GM21381 (cell line): ENCODE data around the gene SHOC2.
A peak's percentile ranks its signal among the peaks of the same experiment; 100 is the strongest.

Experiments
- ATAC-seq: cut with Tn5 transposase; IDR thresholded peaks from one replicate; pipeline ENCODE4 v1.9.1; 2021; ENCODE audit warnings: mild to moderate bottlenecking, moderate library complexity; ENCODE audit not compliant: unreplicated experiment

The SHOC2 gene

DNA sequence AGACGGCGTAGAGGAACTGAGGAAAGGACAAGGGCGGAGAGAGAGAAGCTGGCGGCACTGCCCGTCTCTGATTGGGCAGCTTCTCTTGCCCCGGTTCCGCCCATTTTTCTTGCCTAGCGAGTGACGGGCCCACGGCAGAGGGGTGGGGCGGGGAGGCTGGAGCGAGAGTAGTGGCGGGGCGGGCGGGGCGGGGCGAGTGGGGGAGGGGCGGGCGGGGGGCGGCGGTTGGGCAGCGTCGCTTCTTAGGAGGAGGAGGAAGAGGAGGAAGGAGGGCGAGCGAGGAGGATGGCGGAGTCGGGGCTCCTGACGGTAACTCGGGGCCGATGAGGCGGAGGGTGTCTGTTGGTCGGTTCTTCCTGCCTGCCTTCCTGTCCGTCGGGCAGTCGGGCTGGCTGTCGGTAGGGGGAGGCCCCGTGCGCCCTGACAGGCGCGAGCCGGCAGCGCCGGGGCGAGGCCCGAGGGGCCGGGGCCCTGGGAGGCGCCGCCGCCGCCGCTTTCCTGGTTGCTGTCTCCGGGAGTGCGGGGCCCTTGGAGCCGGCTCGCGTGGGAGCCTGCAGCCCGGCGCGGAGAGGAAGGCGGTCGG is at the start of gene SHOC2:
TSS of gene SHOC2 (plus strand) at position 256 of the 583 bp plus-strand sequence. CDS start 44,755 bp downstream, outside the sequence.
- peak; percentile 9 for ATAC-seq

DNA sequence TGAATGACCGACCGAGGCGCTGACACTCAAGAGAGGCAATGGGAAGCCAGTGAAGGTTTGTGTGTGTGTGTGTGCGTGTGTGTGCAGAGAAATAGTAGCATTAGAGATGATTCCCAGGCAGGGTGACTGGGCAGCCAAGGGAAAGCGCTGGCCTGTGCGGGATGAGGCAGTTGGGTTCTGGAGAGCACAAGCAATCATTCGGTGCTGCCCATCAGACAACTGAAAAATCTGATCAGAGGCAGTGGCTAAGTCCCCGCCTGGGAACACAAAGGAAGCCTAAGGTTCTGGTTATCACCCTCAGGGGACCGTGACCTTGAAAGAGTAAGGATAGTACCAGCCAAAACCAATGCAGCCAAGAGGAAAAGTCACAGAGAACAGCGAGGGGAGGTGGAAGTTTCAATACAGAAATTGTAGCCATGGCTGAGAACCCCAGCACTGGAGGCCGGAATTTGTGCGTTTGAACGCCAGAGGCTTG is 48.5 kb upstream of the SHOC2 start:
- ATAC-seq: no peak

DNA sequence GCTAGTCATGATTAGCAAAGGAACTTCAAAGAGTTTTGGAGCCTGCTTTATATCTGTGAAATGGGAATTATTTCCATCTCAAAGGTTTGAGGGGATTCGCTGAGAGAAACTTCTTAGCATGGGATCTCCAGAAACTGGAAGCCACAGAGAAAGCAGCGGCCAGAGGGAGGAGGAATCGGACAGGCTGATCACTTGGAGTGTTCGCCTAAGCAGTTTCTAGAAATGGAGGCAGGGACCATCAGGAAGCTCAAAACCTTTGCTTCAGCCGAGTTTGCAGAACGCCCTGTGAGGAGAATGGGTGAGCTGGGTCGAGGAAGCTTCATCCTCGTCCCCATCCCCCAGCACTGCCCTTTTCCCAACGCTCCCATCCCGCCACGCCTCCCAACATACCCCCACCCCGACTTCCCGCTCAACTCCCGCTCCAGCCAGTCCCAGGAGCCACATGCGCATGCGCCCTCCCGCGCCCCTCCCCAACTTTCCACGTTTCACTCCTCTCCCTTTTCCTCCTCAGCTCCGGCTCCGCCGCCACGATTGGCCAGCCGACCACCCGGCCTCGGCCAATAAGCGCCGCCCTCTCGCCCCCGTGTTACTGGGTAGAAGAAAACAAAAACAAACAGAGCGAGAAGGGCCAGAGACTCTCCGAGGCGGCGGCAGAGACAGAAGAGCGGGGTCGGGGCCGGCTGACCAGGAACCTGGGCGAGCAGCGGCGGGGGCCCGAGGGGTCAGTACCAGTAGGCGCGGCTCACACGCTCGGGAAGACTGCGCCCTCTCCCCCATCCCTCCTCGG is 47.9 kb upstream of the SHOC2 start, which contains the start of gene PDCD4:
TSS of gene PDCD4 (plus strand) at position 631 of the 787 bp plus-strand sequence. CDS start 4,100 bp downstream, outside the sequence.
- peak; percentile 72 for ATAC-seq

DNA sequence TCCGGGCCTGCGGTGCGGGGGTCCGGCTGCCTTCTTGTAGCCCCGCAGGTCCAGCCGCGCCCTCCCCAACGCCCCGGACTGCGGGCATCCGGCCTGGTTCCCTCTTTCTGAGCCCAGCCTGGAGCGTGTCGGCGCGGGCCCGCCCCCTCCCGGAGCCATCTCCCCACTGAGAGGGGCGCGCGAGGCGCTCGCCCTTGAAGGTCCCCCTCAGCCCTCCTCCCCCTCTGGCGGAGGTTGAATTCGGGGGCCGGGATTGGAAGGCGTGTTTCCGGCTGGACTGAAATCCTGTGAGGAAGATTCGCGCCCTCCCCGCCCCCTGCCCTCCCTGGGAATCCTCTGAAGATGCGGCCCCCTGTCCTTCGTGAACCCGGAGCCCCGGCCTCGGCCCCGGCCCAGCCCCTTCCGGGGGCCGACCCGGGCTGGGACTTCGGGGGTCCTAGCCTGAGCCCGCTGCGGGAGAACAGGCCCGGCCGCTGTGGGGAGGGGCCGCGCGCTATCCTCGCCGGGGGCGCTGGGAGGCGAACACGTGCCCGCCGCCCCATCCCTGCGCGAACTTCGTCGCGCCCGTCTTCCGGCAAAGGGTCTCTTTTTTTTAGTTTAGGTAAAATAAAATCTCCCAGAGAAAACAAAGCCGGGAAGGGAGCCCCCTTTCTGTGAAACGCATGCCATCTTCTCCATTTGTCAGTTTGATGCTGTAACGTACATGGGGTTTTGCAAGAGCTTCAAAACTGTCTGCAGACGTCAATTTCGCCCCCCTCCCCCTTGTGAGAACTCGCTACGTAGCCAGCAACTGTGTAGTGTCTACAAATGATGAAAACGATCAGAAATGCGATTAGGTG is 47.0 kb upstream of the SHOC2 start:
- peak; percentile 37 for ATAC-seq

DNA sequence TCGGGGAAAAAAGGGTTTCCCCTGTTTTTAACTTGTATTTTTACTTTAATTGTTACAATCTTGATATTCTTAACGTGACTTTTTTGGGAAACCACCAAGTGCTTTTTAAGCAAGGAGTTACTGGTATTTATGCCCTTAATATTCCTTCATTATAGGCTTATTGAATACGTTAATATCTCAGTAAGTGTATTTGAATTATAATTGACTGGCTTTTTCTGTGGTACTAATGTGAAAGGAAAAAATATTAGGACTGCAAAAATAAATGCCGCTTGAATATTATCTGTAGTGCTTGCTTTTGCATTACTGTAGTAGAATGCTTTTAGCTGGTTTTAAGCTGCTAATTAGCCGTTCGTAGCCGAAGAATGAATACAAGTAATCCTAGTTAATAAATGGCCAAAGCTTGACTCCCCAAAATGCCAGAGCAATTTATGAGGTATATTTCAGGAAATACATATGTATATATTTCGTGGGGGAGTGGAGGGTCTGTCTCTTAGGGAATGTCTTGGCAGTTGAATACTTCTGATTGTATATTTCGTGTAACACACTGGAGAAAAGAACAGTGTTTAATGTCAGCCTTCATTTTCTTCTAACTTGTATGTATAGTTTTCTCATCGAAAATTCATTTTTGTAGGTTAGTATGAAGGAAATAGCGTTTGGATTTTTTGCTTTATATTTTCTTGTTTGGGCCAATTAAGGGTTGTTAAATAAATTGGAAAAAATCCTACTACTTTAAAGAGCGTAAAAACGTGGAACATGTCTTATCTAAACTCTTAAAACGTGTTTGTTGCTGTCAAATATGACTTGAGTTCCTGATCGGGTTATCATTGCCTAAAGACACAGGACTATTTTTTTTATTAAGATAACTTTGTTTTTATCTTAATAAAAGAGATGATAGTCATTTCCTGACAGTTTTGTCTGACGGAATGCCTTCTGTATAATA is 46.1 kb upstream of the SHOC2 start:
- no peak for ATAC-seq

DNA sequence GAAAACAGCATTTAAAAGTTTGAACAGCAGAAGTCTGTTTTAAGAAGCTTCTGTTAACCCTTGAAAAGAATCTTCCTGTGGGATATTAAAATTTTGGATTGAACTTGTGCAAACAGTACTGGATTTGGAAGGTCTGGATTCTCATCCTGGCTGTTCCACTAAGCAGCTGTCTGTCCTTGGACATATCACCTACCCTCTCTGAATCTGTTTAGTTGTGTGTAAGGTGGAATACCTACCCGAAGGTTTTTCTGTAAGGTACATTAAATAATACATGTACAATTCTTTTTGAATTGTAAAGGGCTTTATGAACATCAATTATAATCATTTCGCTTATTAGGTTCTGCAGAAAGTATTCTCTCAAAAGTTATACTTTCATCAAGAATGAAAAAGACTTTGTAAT is 45.5 kb upstream of the SHOC2 start:
- ATAC-seq: no peak

DNA sequence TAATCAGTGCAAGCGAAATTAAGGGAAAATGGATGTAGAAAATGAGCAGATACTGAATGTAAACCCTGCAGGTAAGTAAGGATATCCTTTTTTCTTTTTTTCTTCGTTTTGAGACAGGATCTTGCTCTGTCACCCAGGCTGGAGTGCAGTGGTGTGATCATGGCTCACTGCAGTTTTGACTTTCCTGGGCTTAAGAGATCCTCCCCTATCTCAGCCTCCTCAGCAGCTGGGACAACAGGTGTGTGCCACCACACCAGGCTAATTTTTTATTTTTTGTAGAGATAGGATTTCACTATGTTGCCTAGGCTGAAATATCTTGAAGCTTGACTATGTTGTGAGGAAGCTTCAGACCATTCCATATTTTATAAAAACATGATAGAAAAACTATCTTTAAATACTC is 43.4 kb upstream of the SHOC2 start:
- no peak for ATAC-seq

DNA sequence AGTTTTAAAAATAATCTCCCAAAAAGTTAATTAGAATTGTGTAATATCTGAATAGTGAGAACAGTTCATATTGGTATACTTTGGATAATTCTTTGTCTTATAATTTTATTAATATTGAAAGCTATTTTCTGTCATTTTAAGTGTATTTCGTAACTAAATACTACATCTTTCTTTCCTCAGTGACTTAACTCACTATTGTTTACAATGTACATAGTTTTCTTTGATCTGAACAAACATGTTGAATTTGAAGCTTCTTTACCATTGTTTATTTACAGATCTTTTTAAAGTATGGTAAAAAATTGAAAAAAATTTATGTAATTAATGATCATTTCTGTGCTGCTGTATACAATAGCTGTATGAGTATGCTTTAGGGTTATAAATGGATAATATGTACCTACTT is 42.6 kb upstream of the SHOC2 start:
- ATAC-seq: no peak

DNA sequence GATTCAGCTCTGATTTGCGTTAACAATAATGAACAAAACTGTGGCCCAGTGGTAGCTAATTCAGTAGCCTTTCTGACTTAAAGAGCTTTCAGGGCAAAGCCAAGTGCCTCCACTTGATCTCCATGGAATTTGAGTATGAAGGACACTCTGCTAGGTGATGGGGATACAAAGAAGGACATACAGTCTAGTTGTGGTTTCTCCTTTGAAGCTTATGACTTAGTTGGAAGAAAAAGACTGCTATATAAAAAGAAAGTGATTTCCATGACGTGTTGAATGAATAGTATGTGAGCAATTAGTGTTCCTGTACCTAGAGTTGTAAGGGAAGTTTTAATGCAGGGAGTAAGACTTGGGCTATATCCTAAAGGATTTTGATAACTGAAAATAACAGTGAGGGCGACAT is 39.4 kb upstream of the SHOC2 start:
- no peak for ATAC-seq

DNA sequence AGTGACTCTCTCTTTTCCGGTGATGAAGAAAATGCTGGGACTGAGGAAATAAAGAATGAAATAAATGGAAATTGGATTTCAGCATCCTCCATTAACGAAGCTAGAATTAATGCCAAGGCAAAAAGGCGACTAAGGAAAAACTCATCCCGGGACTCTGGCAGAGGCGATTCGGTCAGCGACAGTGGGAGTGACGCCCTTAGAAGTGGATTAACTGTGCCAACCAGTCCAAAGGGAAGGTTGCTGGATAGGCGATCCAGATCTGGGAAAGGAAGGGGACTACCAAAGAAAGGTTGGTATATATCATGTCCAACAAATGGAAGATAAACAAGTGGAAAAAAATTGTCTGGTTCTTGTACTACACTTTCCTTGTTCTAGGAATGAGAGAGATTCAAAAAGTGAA is 38.2 kb upstream of the SHOC2 start:
- ATAC-seq: no peak

DNA sequence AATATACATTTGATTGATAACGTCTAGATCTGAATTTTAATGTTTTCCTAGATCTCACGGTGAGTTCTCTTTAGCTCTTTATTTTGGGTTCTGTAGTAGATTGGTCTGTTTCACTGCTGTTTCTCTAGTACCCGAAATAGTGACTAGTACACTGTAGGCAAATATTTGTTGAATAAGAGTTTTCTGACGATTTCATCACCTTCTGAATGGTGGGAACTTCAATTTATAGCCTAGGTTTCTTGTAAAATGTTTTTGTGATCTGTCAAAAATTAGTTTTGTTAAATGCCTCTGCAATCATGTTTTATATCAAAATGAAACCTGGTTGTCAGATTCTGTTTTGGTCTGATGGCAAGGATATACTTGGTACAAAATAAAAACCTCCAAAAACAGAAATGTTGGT is 37.5 kb upstream of the SHOC2 start:
- ATAC-seq: no peak

DNA sequence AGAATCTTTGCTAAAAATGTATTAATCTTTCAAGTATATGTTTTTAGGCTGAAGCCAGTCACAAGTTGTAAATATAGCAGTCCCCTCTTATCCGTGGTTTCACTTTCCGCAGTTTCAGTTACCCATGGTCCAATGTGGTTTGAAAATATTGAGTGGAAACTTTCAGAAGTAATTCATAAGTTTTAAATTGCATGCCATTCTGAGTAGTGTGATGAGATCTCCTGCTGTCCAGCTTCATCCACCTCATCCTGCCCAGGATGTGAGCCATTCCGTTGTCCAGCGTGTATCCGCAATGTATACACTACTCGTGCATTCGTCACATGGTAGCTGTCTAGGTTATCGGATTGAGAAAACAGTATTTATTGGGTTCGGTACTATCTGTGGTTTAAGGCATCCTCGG is 35.5 kb upstream of the SHOC2 start:
- ATAC-seq: no peak

DNA sequence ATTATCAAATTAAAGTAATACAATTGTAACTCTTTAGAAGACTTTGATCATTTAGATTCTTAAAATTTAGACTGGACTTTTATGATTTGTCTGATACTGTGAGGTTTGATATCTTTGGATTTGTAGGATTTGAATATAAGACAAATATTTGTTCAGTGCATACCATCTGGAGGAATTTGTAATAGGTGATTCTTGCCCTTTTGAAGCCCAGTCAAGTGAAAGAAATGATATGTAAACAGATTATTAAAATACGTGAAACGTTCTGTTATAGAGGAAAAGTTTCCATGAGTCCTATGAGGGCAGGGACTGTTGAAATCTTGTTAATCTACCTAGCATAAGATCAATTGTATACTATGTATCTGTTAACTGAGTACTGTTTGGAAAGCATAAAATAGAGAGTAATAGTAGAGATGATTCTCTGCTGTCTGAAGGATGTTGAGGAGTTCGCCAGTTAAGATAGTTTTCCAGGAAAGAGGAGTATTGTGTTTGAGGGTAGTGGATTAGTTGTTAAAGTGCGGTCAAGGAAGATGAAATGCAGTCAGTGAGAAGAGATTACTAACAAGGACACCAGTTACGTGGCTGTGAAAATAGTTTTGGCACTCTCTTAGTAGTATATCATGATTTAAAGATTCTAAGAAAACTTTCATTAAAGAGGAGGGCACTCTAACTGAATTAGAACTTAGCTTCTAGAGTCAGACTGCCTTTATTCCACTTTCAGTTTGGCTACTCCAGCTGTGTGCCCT is 33.3 kb upstream of the SHOC2 start:
- ATAC-seq: no peak

DNA sequence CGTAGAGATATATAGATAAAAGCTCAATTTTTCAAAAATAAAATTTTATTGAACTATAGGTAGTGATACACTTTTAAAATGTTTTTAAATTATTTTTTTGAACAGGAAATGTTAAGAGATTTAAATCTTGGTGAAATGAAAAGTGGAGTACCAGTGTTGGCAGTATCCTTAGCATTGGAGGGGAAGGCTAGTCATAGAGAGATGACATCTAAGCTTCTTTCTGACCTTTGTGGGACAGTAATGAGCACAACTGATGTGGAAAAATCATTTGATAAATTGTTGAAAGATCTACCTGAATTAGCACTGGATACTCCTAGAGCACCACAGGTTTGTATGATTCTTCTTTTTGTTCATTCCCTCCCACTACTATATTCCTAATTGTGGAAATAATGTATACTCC is 31.8 kb upstream of the SHOC2 start:
- no peak for ATAC-seq

DNA sequence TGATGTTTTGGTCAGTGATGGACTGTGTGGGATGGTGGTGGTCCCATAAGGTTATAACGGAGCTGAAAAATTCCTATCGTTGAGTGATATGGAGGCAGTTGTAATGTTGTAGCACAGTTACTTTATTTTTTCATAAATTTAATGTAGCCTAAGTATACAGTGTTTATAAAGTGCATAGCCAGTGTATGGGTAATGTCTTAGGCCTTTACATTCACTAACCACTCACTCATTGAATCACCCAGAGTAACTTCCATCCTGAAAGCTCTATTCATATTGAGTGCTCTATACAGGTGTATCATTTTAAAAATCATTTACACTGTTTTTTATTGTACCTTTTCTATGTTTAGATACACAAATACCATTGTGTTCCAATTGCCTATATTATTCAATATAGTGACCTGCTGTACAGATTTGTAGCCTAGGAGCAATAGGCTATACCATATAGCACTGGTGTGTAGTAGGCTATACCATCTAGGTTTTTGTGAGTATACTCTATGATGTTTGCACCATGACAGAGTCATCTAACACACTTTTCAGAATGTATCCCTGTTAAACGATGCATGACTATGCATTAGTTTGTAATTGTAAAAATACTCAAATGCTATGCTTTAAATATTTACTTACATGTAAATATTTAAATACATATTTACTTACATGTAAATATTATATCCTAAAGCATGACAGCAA is 26.7 kb upstream of the SHOC2 start:
- ATAC-seq: no peak

DNA sequence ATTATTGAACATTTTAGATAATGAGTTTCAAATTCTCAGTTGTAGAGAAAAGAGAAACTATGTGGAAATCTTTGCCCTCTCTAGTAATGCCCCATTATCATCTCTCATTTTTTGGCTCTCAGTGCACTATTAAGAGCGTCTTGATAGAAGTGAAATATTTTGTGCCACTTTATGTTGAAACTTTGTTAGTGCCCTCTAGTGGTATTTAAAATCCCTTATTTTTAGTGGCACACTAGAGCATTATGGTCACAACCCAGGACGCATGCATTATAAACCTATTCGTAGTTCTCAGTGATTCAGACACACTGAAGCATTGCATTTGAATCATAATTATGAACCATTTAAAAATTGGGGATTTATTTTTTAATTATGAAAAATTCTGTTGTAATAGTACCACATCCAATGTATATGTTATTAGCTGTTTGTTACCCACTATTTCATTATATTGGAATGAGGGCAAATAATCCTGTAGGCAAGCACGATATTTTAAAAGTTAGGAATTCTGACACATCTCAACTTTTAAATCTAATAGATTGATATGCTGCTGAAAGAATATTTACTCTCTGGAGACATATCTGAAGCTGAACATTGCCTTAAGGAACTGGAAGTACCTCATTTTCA is 25.7 kb upstream of the SHOC2 start:
- ATAC-seq: peak; percentile 75

DNA sequence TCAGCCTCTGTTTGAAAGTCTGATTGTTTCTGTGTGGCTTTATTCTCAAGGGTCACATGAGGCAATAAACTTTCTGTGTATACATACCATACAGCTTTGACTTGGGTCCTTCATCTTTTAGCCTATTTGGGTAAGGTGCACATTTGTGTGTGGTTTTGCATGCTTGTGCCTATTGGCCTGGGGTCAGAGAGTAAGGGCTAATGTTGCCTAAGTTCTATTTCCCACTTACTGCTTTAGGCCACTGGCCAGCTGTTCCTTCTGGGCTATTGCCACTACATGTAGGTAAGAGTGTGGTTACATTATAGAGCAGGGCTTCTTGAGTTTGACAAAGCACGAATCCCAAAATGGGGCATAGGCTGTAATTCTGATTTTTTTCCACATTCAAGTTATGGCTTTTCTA is 22.2 kb upstream of the SHOC2 start:
- ATAC-seq: no peak

DNA sequence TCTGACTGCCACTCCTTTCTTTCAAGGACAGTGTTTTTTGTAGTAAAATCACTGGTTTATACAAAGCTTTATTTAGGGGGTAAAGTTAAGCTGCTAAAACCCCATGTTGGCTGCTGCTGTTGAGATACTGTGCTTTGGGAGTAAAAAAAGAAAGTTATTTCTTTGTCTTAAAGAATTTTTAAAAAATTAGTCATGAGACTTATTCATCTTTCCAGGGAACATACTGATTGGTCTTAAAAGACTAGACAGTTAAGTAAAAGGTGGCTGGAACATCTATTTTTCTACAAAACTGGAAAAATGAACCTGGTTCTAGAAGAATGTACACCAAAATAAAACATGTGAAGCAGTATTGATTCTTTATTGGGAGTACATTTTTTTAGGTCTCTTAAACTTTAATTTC is 21.0 kb upstream of the SHOC2 start:
- no peak for ATAC-seq

DNA sequence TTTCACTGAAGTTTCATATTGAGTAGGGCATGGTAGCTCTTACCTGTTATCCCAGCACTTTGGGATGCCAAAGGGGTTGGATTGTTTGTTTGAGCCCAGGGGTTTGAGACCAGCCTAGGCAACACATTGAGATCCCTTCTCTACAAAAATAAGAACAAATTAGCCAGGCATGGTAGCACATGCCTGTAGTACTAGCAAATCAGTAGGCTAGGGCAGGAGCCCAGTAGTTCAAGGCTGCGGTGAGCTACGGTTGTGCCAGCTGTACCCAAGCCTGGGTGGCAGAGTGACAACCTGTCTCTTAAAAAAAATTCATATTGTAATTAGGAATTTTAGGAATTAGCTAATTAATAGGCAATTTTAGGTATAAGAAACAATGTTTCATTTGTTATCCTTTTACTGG is 18.4 kb upstream of the SHOC2 start:
- no peak for ATAC-seq
